Neural progenitor cell (in vitro differentiated cells): ENCODE results near the gene PLD5.

Experiments used
- EZH2 ChIP-seq: fragments of 200-600 bp; sonication (generic); IDR thresholded peaks from 2 replicates; pipeline ENCODE4 v1.6.1; 2017; ENCODE audit warnings: antibody characterized with exemption, mild to moderate bottlenecking, moderate library complexity
- EZH2phosphoT487 ChIP-seq: fragments of 200-600 bp; sonication (generic); IDR thresholded peaks from 2 replicates; pipeline ENCODE4 v1.6.1; 2017; ENCODE audit warnings: antibody characterized with exemption
- TF ChIP-seq, protein P1 (sequence below): fragments of 200-600 bp; sonication (generic); IDR thresholded peaks from 2 replicates; pipeline ENCODE4 v1.5.1; 2017; ENCODE audit warnings: antibody characterized with exemption, mild to moderate bottlenecking

DNA sequence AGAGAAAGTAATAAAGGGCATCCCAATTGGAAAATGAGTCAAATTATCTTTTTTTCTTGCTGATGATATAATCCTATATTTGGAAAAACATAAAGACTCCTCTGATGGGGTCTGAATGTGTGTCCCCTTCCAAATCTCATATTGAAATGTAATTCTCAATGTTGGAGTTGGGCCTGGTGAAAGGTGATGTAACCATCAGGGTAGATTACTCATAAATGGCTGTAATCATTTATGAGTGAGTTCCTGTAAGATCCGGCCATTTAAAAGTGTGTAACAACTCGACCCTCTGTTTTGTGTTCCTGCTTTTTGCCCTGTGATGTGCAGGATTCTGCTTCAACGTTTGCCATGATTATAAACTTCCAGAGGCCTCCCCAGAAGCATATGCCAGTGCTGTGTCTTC, 481.3 kb downstream of the PLD5 start:
- TF ChIP-seq, protein P1, sequence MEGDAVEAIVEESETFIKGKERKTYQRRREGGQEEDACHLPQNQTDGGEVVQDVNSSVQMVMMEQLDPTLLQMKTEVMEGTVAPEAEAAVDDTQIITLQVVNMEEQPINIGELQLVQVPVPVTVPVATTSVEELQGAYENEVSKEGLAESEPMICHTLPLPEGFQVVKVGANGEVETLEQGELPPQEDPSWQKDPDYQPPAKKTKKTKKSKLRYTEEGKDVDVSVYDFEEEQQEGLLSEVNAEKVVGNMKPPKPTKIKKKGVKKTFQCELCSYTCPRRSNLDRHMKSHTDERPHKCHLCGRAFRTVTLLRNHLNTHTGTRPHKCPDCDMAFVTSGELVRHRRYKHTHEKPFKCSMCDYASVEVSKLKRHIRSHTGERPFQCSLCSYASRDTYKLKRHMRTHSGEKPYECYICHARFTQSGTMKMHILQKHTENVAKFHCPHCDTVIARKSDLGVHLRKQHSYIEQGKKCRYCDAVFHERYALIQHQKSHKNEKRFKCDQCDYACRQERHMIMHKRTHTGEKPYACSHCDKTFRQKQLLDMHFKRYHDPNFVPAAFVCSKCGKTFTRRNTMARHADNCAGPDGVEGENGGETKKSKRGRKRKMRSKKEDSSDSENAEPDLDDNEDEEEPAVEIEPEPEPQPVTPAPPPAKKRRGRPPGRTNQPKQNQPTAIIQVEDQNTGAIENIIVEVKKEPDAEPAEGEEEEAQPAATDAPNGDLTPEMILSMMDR, result no peak
- TF ChIP-seq EZH2, result no peak
- no peak for TF ChIP-seq EZH2phosphoT487
